A549 (cell line): ENCODE data around the gene NAP1L4.

Source experiments
- POLR2A ChIP-seq: IDR thresholded peaks from 2 replicates; pipeline ENCODE4 v1.6.1; 2012; ENCODE audit warnings: mild to moderate bottlenecking, low read length
- TF ChIP-seq, protein P1 (sequence below): fragments of >200 bp; sonication (Bioruptor Twin); formaldehyde crosslinking; IDR thresholded peaks from 3 replicates; pipeline ENCODE4 v1.5.1; 2016
- TF ChIP-seq, protein P2 (sequence below): fragments of 200-600 bp; sonication (generic); IDR thresholded peaks from 2 replicates; pipeline ENCODE4 v1.6.1; 2016; ENCODE audit warnings: antibody characterized with exemption, mild to moderate bottlenecking, moderate library complexity

DNA sequence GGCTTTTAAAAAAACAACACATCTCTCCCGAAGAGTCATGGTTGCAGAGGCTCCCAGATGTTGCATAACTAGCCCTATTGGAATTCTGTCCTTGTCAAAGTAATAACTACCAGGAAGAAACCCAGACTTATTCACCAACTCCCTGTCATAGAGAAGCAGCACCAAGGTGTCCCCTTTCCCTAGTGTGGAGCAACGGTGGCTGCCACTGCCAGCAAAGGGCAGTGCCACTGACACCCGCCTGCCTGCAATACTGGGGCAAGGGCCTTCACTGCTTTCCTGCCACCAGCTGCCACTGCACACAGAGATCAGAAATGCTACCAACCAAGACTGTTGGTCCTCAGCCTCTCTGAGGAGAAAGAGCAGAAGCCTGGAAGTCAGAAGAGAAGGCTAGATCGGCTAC, 27.3 kb downstream of the NAP1L4 start:
- TF ChIP-seq POLR2A: no peak
- TF ChIP-seq, protein P1, sequence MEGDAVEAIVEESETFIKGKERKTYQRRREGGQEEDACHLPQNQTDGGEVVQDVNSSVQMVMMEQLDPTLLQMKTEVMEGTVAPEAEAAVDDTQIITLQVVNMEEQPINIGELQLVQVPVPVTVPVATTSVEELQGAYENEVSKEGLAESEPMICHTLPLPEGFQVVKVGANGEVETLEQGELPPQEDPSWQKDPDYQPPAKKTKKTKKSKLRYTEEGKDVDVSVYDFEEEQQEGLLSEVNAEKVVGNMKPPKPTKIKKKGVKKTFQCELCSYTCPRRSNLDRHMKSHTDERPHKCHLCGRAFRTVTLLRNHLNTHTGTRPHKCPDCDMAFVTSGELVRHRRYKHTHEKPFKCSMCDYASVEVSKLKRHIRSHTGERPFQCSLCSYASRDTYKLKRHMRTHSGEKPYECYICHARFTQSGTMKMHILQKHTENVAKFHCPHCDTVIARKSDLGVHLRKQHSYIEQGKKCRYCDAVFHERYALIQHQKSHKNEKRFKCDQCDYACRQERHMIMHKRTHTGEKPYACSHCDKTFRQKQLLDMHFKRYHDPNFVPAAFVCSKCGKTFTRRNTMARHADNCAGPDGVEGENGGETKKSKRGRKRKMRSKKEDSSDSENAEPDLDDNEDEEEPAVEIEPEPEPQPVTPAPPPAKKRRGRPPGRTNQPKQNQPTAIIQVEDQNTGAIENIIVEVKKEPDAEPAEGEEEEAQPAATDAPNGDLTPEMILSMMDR: no peak
- TF ChIP-seq, protein P2, sequence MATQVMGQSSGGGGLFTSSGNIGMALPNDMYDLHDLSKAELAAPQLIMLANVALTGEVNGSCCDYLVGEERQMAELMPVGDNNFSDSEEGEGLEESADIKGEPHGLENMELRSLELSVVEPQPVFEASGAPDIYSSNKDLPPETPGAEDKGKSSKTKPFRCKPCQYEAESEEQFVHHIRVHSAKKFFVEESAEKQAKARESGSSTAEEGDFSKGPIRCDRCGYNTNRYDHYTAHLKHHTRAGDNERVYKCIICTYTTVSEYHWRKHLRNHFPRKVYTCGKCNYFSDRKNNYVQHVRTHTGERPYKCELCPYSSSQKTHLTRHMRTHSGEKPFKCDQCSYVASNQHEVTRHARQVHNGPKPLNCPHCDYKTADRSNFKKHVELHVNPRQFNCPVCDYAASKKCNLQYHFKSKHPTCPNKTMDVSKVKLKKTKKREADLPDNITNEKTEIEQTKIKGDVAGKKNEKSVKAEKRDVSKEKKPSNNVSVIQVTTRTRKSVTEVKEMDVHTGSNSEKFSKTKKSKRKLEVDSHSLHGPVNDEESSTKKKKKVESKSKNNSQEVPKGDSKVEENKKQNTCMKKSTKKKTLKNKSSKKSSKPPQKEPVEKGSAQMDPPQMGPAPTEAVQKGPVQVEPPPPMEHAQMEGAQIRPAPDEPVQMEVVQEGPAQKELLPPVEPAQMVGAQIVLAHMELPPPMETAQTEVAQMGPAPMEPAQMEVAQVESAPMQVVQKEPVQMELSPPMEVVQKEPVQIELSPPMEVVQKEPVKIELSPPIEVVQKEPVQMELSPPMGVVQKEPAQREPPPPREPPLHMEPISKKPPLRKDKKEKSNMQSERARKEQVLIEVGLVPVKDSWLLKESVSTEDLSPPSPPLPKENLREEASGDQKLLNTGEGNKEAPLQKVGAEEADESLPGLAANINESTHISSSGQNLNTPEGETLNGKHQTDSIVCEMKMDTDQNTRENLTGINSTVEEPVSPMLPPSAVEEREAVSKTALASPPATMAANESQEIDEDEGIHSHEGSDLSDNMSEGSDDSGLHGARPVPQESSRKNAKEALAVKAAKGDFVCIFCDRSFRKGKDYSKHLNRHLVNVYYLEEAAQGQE: no peak
